Mesothelial cell of epicardium (in vitro differentiated cells): ENCODE data around the gene MAFB. TPM values are rescaled to one million over a fixed set of nuclear protein-coding genes. Genes with fewer than 3 reads are reported as not detected.

Experiments
- DNase-seq, 2 experiments: peaks; one replicate each; pipeline ENCODE4 v3.0.0; 2021; ENCODE audit warnings: low spot score in 2 of 2; ENCODE audit not compliant: unreplicated experiment in 2 of 2
- H3K27ac Mint-ChIP-seq: 2 replicates; pipeline ENCODE4 v1.8.0; 2021; ENCODE audit warnings: mixed read lengths
- H3K27me3 Mint-ChIP-seq: 2 replicates; pipeline ENCODE4 v1.8.0; 2021; ENCODE audit warnings: low read depth, mixed read lengths
- H3K36me3 Mint-ChIP-seq: 2 replicates; pipeline ENCODE4 v1.8.0; 2021; ENCODE audit warnings: mixed read lengths
- H3K4me1 Mint-ChIP-seq: 2 replicates; pipeline ENCODE4 v1.8.0; 2021; ENCODE audit warnings: mixed read lengths
- H3K4me3 Mint-ChIP-seq: 2 replicates; pipeline ENCODE4 v1.8.0; 2021; ENCODE audit warnings: mild to moderate bottlenecking, moderate library complexity, mixed read lengths
- H3K9me3 Mint-ChIP-seq: 2 replicates; pipeline ENCODE4 v1.8.0; 2021; ENCODE audit warnings: mixed read lengths
- total RNA-seq: library from RNA; stranded (reverse); gene quantifications from 3 replicates; pipeline ENCODE4 v1.2.1, GENCODE V29; 2021
- TF ChIP-seq, protein P1 (sequence below): fragments of 200-600 bp; sonication (generic); IDR thresholded peaks from one replicate; pipeline ENCODE4 v1.5.0; 2021; ENCODE audit warnings: antibody characterized with exemption; ENCODE audit not compliant: unreplicated experiment

Gene MAFB
- total RNA-seq, 1 donor from 2014 or later, result 11.1 TPM

DNA sequence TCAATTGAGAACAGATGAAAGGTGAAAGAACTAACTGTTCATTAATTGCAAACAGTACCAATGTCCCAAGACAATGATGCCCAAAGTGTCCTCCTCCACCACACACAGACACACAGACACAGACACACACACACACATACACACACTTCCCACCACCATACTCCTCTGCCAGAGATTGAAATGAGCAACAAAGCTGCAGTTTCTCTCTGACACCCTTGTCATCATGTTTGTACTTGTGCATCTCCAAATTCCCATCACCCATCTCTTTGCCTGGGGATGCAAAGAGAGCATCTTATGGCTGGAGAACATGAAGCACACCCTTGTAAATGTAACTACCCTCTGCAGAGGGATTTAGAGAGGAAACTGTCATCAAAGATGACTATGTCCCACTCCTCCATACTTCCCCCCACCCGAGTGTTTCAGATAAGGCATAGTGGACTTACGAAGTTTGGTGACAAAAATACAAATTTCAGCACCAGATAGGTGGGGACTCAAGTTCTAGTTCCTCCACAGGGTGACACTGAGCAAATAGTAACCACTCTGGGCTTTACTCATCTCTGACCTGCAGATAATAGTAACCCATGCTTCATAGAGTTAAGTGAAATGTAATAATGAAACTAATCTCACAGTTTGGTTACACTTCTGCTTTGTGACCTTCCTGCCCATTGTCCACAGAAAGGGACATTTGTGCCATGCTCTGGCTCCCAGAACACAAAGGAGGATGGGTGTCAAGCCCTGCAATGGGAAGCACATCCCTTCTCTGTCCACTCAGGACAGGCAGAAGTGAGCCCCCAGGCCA lies 8.7 kb downstream of the MAFB start:
- Mint-ChIP-seq H3K9me3 (no peaks in the 10 kb centered on the region), H3K27ac (no peak overlapping the region), H3K36me3 (no peaks in the 10 kb centered on the region), H3K4me3 (no peak overlapping the region), H3K4me1 (peaks cover 27% of the 10 kb centered on the region), H3K27me3 (peaks cover 84% of the 10 kb centered on the region)
- no peak for DNase-seq
- TF ChIP-seq, protein P1, sequence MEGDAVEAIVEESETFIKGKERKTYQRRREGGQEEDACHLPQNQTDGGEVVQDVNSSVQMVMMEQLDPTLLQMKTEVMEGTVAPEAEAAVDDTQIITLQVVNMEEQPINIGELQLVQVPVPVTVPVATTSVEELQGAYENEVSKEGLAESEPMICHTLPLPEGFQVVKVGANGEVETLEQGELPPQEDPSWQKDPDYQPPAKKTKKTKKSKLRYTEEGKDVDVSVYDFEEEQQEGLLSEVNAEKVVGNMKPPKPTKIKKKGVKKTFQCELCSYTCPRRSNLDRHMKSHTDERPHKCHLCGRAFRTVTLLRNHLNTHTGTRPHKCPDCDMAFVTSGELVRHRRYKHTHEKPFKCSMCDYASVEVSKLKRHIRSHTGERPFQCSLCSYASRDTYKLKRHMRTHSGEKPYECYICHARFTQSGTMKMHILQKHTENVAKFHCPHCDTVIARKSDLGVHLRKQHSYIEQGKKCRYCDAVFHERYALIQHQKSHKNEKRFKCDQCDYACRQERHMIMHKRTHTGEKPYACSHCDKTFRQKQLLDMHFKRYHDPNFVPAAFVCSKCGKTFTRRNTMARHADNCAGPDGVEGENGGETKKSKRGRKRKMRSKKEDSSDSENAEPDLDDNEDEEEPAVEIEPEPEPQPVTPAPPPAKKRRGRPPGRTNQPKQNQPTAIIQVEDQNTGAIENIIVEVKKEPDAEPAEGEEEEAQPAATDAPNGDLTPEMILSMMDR, result no peak

DNA sequence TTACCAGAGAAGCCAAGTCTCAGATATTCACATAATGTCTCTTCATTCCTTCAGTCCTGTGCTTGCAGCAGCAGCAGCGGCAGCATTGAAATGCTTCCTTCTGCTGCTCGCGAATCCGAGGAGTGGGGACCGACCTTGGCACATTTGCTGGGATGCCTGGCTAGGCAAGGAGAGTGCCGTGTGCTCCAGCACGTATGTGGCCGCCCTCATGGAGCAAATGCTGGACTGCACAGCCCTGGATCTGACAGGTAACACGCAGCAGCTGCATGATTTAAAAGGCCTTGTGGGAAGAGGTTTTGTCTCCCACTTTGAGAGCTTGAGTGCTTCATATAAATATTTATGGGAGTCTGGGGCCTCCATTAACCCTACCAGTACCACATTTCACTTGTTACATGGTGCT lies 9.9 kb downstream of the MAFB start:
- no peak overlapping the region for H3K4me3 Mint-ChIP-seq
- H3K27ac Mint-ChIP-seq, result no peak overlapping the region
- H3K27me3 Mint-ChIP-seq, result peaks cover 77% of the 10 kb centered on the region
- DNase-seq, result no peak
- H3K4me1 Mint-ChIP-seq, result peaks cover 23% of the 10 kb centered on the region
- H3K36me3 Mint-ChIP-seq, result no peaks in the 10 kb centered on the region
- TF ChIP-seq, protein P1, result no peak
- no peaks in the 10 kb centered on the region for H3K9me3 Mint-ChIP-seq

DNA sequence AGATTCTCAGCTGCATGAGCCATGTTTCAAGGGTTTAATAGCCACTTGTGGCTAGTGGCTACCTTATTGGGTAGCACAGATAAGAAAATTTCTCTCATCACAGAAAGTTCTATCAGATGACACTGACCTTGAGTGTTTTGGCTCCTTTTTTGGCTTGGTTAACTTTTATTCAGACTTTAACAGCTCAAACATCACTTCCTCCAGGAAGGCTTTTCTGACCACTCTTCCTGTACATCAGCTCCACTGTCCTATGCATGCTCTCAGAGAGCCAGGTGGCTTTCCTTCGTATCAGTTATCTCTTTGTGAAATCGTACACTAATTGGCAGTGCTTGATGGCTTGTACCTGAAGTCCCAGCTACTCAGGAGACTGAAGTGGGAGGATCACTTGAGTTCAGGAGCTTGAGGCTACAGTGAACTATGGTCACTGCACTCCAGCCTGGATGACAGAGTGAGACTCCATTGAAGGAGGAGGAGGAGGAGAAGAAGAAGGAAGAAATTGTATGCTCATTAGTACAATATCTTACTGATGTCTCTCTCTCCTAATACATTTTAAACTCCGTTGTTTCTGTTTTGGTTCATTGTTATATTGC lies 10.7 kb downstream of the MAFB start:
- Mint-ChIP-seq H3K27me3 (peaks cover 69% of the 10 kb centered on the region), H3K9me3 (no peaks in the 10 kb centered on the region), H3K4me1 (peaks cover 22% of the 10 kb centered on the region), H3K27ac (no peak overlapping the region), H3K36me3 (no peaks in the 10 kb centered on the region), H3K4me3 (no peak overlapping the region)
- TF ChIP-seq, protein P1, result no peak
- no peak for DNase-seq

DNA sequence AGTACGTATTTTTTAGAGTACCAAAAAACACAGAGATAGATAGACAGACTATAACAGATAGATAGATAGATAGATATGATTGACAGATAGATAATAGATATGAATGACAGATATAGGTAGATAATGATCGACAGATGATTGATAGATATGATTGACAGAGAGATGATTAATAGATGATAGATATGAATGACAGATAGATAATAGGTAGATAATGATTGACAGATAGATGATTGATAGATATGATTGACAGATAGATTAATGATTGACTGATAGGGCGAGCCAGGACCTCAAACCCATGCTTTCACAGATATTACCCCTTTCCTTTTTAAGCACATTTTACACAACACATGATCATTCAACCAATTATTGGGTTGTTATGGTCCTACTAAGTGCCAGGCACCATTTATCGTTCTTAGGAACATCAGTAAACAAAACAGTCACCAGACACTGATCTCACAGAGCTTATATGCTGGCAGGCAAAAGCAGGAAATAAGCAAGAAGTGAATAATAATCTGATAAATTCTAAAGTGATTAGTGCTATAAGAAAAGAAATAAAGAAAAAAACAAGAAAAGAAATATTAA lies 11.6 kb downstream of the MAFB start:
- TF ChIP-seq, protein P1, result no peak
- Mint-ChIP-seq H3K4me1 (peaks cover 19% of the 10 kb centered on the region), H3K27me3 (peaks cover 59% of the 10 kb centered on the region), H3K36me3 (no peaks in the 10 kb centered on the region), H3K27ac (no peak overlapping the region), H3K4me3 (no peak overlapping the region), H3K9me3 (no peaks in the 10 kb centered on the region)
- no peak for DNase-seq

DNA sequence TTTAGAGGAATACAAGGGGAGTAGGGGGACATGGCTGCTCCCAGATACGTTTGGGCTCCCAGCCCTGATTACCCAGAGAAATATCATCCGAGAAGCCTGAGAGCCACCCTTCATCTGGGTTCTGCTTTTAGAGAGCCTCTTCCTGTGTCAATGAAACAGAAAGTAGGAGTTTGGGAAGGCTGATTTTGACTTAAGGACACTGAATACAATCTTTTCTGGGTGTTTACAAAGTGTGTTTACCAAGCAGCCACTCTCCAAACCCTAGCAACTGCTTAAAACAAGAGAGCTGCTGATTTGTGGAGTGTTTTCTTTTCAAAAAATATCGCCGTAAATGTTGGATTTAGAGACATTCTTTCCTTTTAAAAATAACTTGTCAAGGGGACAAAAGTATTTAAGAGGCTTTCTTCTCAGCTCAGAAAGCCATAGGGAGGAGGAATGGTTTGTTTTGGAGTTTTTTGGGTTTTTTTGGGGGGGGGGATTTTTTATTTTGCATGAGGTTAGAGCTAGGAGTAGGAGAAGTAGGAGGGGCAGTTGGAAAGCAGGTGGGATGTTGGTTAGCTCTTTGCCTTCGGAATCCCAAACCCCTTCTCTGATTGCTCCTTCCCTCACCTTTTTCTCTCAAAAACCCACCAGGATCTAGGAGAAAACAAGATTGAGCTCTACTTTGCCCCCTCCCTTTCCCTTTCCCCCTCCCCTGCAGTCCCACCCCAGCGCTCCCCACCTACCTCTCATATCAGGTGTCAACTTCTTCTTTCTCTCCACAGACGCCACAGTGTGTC lies 12.4 kb downstream of the MAFB start:
- H3K27ac Mint-ChIP-seq, result no peak overlapping the region
- peaks cover 14% of the 10 kb centered on the region for H3K4me1 Mint-ChIP-seq
- no peaks in the 10 kb centered on the region for H3K36me3 Mint-ChIP-seq
- peaks cover 52% of the 10 kb centered on the region for H3K27me3 Mint-ChIP-seq
- H3K9me3 Mint-ChIP-seq, result no peaks in the 10 kb centered on the region
- DNase-seq, result no peak
- TF ChIP-seq, protein P1, result no peak
- H3K4me3 Mint-ChIP-seq, result no peak overlapping the region
